Thyroid gland (tissue), 4 donors: ENCODE results near the gene PIWIL1.

ENCODE experiments used
- CTCF ChIP-seq, 6 experiments: fragments of 200-600 bp in 3 of 6; fragments of 450-650 bp in 3 of 6; sonication (generic) in 3 of 6; IDR thresholded peaks; one replicate each; pipeline ENCODE4 v1.5.1; 2016 to 2019; ENCODE audit warnings: antibody characterized with exemption in 6 of 6, mild to moderate bottlenecking in 2 of 6, inconsistent platforms in 1 of 6, moderate library complexity in 1 of 6
- POLR2A ChIP-seq, 2 donors: fragments of 450-650 bp; IDR thresholded peaks; one replicate each; pipeline ENCODE4 v1.6.1; 2017; ENCODE audit warnings: antibody characterized with exemption in 2 of 2, mild to moderate bottlenecking in 2 of 2, moderate library complexity in 1 of 2

- no peak for TF ChIP-seq POLR2A (IDR thresholded peaks at IDR 0.05)
- no peak for TF ChIP-seq CTCF (IDR thresholded peaks at IDR 0.05)
These were observed 36.8 kb upstream of the PIWIL1 start for GRCh38 chr12:130300737-130301535.
